PC-9 (cell line): ENCODE measurements around the gene CAMTA1.

Experiments used
- CTCF ChIP-seq: fragments of 200-600 bp; sonication (generic); conservative IDR thresholded peaks from 2 replicates; pipeline ENCODE4 v1.6.1; 2017; ENCODE audit warnings: mixed run types, antibody characterized with exemption, mild to moderate bottlenecking, moderate library complexity
- EZH2 ChIP-seq: fragments of 200-600 bp; sonication (generic); IDR thresholded peaks from 2 replicates; pipeline ENCODE4 v1.8.0; 2017; ENCODE audit warnings: antibody characterized with exemption, low read depth

GRCh38 chr1:7348073-7348472, 562.8 kb downstream of the CAMTA1 start:
- TF ChIP-seq EZH2 (no peak), CTCF (no peak)
